Esophagus squamous epithelium (tissue), 5 donors: ENCODE results near the gene PTPRM. TPM values are rescaled to one million over a fixed set of nuclear protein-coding genes. Genes with fewer than 3 reads are reported as not detected.

ENCODE experiments used
- DNase-seq: peaks from one replicate; lab custom pipeline; 2025; lab: John Stamatoyannopoulos, UW
- H3K27ac ChIP-seq, 4 donors: fragments of 200-600 bp; sonication (generic); one replicate each; pipeline ENCODE4 v1.5.1; 2016 to 2019; ENCODE audit warnings: mild to moderate bottlenecking in 1 of 4
- H3K27me3 ChIP-seq, 4 donors: fragments of 200-600 bp; sonication (generic); 1 replicate in 3 of 4; 2 replicates in 1 of 4; pipeline versions ENCODE4 v1.5.1 to v1.6.0; 2017 to 2021; ENCODE audit warnings: antibody characterized with exemption in 1 of 4
- H3K36me3 ChIP-seq, 3 donors: fragments of 200-600 bp; sonication (generic); one replicate each; pipeline ENCODE4 v1.5.1; 2016 to 2019
- H3K4me1 ChIP-seq, 3 donors: fragments of 200-600 bp; sonication (generic); one replicate each; pipeline ENCODE4 v1.5.1; 2017 to 2019
- H3K4me3 ChIP-seq, 4 donors: fragments of 200-600 bp; sonication (generic); 1 replicate in 3 of 4; 2 replicates in 1 of 4; pipeline ENCODE4 v1.5.1; 2016 to 2019; ENCODE audit warnings: mild to moderate bottlenecking in 2 of 4, moderate library complexity in 1 of 4
- H3K9me3 ChIP-seq, 3 donors: fragments of 200-600 bp; sonication (generic); one replicate each; pipeline ENCODE4 v1.5.1; 2016 to 2019
- CTCF ChIP-seq, 6 experiments: fragments of 450-650 bp in 4 of 6; fragments of 200-600 bp in 2 of 6; sonication (generic) in 2 of 6; IDR thresholded peaks; one replicate each; pipeline ENCODE4 v1.5.1; 2016 to 2019; ENCODE audit warnings: antibody characterized with exemption in 6 of 6, mild to moderate bottlenecking in 4 of 6, moderate library complexity in 4 of 6
- POLR2A ChIP-seq, 4 donors: fragments of 450-650 bp; IDR thresholded peaks; one replicate each; pipeline ENCODE4 v1.6.1; 2017; ENCODE audit warnings: antibody characterized with exemption in 4 of 4, mild to moderate bottlenecking in 4 of 4, moderate library complexity in 3 of 4
- WGBS, 2 donors: methylation state at CpG; one replicate each; pipeline ENCODE4 v1.1.5; 2018; 5-methylcytosine and 5-hydroxymethylcytosine counted together
- intact Hi-C: fragments of 100-400 bp; cut with DNase I; formaldehyde crosslinking; loops from one replicate; pipeline ENCODE4 v1.15.0; 2022
- total RNA-seq, 4 donors: library from RNA; depleted of rRNA; stranded (reverse); fragments of >200 nt; gene quantifications; one replicate each; pipeline ENCODE4 v1.1.0, GENCODE V29; 2016
- donor health status: DM: yes; HTN: yes; CAD: no.

PTPRM gene
- total RNA-seq, 4 donors from 2014 or later = 6.5 to 38.7 (median 11.1) TPM

GRCh38 chr18:7892556-7892955, 325.4 kb downstream of the PTPRM start:
- TF ChIP-seq CTCF (IDR thresholded peaks at IDR 0.05) = no peak
- TF ChIP-seq POLR2A (IDR thresholded peaks at IDR 0.05) = no peak
- H3K4me1 ChIP-seq = peaks cover 0 to 5% (median 0%) of the 10 kb centered on the region in 3 donors
- no peaks in the 10 kb centered on the region for H3K27me3 ChIP-seq
- 79 to 90% methylated on average over 6 of the region's 6 CpGs for WGBS, 2 donors
- H3K4me3 ChIP-seq = no peak overlapping the region
- no peak for DNase-seq
- intact Hi-C loops = no loop called here
- no peaks in the 10 kb centered on the region for H3K36me3 ChIP-seq
- H3K27ac ChIP-seq = no peak overlapping the region
- no peaks in the 10 kb centered on the region for H3K9me3 ChIP-seq

GRCh38 chr18:7894592-7894991, 327.5 kb downstream of the PTPRM start:
- Histone ChIP-seq H3K9me3 (no peaks in the 10 kb centered on the region), H3K27ac (no peak overlapping the region), H3K36me3 (no peaks in the 10 kb centered on the region), H3K4me1 (peaks cover 0 to 3% (median 0%) of the 10 kb centered on the region in 3 donors), H3K4me3 (no peak overlapping the region), H3K27me3 (no peaks in the 10 kb centered on the region)
- no peak for DNase-seq
- TF ChIP-seq POLR2A (IDR thresholded peaks at IDR 0.05) (no peak), CTCF (IDR thresholded peaks at IDR 0.05) (no peak)
- intact Hi-C loops = no loop called here
- 85 to 97% methylated on average over 1 of the region's 1 CpG for WGBS, 2 donors

GRCh38 chr18:7895346-7895745, 328.2 kb downstream of the PTPRM start:
- 83 to 91% methylated on average over 5 of the region's 5 CpGs for WGBS, 2 donors
- Histone ChIP-seq H3K27ac (no peak overlapping the region), H3K4me1 (no peaks in the 10 kb centered on the region), H3K36me3 (no peaks in the 10 kb centered on the region), H3K4me3 (no peak overlapping the region), H3K9me3 (no peaks in the 10 kb centered on the region), H3K27me3 (no peaks in the 10 kb centered on the region)
- no peak for TF ChIP-seq POLR2A (IDR thresholded peaks at IDR 0.05)
- no peak for TF ChIP-seq CTCF (IDR thresholded peaks at IDR 0.05)
- no peak for DNase-seq
- intact Hi-C loops = no loop called here

- no peaks in the 10 kb centered on the region for H3K27me3 ChIP-seq
- DNase-seq = no peak
- H3K27ac ChIP-seq = no peak overlapping the region
- no peaks in the 10 kb centered on the region for H3K9me3 ChIP-seq
- WGBS, 2 donors = 46 to 53% methylated on average over 3 of the region's 3 CpGs
- H3K4me1 ChIP-seq = no peaks in the 10 kb centered on the region
- no peak for TF ChIP-seq POLR2A (IDR thresholded peaks at IDR 0.05)
- no peak for TF ChIP-seq CTCF (IDR thresholded peaks at IDR 0.05)
- H3K36me3 ChIP-seq = no peaks in the 10 kb centered on the region
- no peak overlapping the region for H3K4me3 ChIP-seq
- intact Hi-C loops = no loop called here
Measured at GRCh38 chr18:7896161-7896560, 329.0 kb downstream of the PTPRM start.

GRCh38 chr18:7896805-7897518, 329.8 kb downstream of the PTPRM start:
- intact Hi-C loops = no loop called here

More at GRCh38 chr18:7896805-7897518, 329.8 kb downstream of the PTPRM start:
- Histone ChIP-seq H3K27ac (no peak overlapping the region), H3K9me3 (no peaks in the 10 kb centered on the region), H3K4me1 (no peaks in the 10 kb centered on the region), H3K36me3 (no peaks in the 10 kb centered on the region), H3K4me3 (no peak overlapping the region), H3K27me3 (no peaks in the 10 kb centered on the region)
- no peak for TF ChIP-seq CTCF (IDR thresholded peaks at IDR 0.05)
- TF ChIP-seq POLR2A (IDR thresholded peaks at IDR 0.05) = no peak
- WGBS, 2 donors = 81 to 84% methylated on average over 6 of the region's 6 CpGs
- no peak for DNase-seq
